GF-D8 (cell line): ENCODE data around the gene SENP2.
"Not testable (repeated sequence)": the region's sequence is repeated elsewhere in the genome, so short reads cannot be mapped to it uniquely, and the experiment has no call there.

Experiments
- DNase-seq: peaks from one replicate; lab custom pipeline; 2025; lab: John Stamatoyannopoulos, UW

Gene SENP2

DNA sequence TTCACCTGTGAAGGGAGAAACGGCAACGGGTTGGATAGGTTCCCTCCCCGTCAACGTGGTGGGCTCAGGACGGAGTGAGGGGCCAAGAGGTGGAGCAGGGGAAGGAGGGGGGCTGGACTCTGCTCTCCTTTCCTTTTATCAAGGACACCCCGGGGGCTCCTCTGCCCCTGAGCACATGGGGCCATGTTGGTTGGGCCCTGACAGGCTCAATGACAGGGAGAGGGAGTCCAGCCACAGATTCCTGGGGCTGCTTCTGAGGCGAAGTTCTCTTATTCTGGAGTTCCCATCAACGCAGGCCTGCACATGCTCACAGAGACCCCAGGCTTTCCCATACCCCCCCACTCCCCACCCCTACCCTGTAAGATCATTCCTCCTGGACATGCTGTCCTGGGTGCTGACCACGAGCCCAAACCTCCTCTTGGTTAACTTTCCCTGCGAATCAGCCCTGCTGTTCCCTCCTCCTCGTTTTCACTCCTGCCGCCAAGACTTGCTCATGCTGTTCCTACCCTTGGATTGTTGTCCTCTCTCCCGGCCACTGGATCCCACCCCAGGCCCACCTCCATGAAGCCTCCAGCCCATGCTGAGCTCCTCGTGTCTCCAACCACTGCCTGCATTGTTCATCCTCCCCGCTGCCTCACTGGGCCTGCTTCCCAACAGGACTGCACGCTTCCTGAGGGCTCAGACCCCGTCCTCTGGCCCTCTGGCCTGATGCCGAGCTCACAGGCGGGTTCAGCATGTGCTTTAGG lies 61.2 kb downstream of the SENP2 start:
- DNase-seq: no peak

- no peak for DNase-seq
Observed at GRCh38 chr3:185647880-185648210, 61.8 kb downstream of the SENP2 start.

- no peak for DNase-seq
Observed at GRCh38 chr3:185648396-185648795, 62.3 kb downstream of the SENP2 start.

DNA sequence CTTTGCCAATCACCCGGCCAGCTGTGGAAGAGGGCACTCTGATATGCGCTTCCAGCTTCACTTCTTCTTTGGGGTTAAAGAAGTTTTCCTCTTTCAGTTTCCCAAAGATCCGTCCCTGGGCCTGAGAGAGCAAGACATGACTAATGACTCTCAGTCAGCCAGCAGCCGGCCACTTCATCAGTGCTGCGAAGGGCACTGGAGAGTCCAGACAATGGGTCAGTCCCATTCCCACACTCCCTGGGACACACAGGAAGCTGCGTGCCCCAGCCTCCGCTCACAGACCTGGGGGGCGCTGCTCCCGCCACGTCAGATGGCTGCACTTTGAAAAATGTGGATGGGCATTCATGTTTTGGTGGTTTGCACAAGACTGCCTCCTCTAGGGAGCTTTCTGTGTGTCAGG lies 63.3 kb downstream of the SENP2 start:
- no peak for DNase-seq

DNA sequence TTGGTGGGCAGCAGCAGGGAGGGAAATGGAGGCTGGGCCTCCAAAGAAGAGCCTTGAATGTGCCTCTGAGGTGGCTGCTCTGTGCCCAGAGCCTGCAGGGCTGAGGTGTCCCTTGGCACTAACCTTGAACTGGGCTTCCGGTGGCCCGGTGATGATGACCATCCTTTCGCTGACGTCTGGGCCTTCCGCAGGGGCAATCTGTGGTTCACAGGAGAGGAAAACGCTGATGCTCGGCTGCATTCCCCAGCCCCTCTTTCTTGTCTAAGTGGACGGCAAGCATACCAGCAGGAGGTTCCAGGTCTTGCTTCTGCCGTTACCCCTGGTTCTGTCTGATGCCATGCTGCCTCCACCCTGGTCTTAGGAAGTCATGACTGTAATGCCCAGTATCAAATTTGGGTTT lies 65.9 kb downstream of the SENP2 start:
- no peak for DNase-seq

DNA sequence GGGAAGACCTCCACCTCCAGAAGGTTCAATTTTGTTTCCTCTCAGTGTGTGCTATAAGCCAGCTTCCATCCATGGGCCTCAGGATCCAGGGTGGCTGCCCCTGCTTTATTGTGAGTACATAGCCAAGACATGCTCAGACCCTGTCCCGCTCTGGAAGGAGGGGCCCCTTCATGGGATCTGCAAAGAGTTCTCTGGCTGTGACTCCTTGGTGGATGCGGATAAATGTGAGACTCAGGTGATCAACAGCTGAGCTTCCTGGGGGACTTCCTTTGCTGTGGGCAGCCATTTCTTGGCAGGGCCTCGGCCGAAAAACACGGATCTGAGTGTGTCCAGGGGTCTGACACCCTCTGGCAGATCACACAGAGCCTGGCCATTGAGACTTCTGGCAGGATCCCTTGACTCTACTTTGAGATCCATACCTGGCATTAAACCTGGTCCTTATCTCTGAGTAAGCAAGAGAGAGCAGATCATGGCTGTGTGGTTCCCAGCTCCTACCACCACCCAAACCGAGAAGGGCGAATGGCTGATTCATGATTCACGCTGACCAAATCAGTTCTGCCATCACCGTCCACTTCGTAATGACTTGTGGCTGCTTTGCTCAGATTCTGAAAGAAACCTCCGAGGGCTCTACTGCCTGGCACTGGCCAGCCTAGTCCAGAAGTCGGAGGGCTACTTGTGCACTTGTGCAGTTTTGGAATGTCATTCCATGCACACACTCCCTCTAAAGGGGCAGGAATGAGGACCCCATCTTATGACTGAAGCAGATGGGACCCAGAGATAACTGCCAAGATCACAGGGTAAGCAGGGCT lies 68.1 kb downstream of the SENP2 start:
- no peak for DNase-seq

DNA sequence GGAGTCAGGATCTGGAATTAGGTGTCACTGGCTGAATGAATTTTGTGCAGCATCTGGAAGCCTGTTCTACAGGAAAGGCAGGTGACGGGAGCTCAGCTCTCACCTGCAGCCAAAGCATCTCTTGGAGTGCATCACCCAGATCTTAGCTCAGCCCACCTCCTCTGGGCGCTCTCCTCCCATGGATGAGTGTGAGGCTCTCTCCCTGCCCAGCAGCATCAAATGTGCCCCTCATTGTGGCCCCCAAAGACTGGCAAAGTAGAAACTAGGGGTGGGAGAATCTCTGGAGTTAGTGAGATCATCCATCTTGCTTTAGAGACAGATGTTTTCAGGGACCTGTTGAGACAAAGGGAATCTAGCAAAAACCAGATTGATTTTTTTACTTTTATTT lies 68.7 kb downstream of the SENP2 start:
- DNase-seq: no peak

- DNase-seq: no peak
Observed at GRCh38 chr3:185655426-185656320, 69.6 kb downstream of the SENP2 start.

DNA sequence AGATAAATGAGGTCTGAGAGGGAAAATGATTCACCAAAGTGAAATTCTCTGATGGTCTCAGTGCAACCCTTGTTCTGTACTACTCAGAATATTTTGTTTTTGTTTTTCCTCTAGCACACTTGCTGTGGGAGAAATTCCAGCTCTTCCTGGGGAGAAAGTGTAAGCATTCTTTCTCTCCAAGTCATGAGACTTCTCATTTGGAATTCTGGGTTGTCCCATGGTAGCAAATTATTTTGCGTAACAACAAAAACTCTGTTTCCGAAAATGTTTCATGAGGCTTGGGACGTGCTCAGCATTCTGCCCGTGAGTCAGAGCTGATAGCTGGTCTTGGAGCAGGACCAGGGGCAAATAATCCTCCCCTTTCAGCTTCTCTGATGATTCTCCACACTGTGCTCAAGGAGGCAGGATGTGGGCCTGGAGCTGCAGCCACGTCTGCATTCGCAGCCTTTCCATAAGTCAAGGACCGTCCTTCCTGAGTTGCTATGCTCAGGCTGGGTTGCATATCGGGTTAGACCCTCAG lies 70.3 kb downstream of the SENP2 start:
- DNase-seq: no peak

DNA sequence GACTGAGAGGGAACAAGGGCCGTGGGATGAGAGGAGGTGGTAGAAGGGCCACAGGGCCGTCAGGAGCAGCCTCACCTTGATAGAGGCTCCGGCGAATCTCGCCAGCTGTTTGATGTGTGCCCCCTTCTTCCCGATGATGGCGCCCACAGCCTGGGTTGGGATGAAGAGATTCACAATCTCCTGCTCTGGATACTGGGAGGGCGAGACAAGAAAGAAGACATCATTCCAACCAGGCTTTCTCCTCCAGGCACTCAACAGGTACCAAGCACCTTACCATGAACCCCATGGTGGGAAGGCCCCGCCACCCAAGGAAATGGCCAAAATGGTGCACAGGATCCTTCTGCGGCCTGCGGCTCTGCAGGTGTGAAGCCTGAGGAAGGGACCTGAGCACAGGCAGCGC lies 71.1 kb downstream of the SENP2 start:
- DNase-seq: no peak

DNA sequence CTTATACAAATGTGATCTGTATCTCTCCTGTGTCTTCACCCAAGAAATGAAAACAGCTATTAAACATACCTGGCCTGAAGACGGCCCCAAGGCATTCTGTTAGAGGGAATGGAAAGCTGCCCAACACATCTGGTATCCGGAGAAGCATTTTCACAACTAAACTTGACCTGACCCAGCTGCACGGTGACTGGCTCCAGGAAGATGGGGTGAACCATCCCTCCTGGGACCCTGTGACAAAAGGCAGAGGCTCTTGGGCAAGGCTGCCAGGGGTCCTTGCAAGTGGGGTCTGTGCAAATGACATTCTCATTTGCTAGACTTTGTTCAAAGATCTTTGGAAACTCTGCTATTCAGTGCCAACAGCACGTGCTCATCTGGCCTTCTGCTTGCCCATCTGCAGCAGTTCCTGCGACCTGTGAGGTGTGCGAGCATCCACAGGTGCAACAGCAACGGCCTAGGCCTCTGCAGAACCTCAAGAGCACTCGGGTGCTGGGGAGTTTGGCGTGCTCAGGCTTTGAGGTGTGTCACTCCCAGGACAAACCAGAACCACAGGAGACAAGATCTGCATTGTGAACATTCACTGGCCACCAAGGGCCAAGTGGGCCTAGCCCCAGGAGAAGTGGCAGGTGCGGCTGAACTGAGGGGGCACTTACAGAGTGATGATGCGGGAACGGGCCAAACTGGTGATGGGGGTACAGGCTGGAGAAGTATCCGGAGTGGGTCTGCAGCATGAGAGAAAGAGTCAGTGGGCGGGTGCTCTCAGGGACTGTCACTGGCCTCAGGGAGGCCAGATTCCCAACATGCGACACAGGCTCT lies 71.8 kb downstream of the SENP2 start:
- DNase-seq: no peak

GRCh38 chr3:185658504-185658912 lies 72.4 kb downstream of the SENP2 start:
- no peak for DNase-seq

DNA sequence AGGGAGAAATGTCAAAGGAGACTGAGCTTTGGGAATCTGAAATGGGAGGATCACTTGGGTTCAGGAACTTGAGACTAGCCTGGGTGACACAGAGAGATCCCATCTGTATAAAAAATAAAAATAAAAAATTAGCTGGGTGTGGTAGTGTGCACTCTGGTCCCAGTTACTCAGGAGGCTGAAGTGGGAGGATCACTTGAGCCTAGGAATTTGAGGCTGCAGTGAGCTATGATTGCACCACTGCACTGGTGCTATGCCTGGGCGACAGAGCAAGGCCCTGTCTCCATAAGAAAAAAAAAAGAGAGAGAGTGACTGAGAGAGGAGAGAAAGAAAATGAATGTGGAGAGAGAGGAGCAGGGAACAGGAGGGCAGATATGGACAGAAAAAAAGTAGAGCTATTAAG lies 72.8 kb downstream of the SENP2 start:
- no peak for DNase-seq

DNA sequence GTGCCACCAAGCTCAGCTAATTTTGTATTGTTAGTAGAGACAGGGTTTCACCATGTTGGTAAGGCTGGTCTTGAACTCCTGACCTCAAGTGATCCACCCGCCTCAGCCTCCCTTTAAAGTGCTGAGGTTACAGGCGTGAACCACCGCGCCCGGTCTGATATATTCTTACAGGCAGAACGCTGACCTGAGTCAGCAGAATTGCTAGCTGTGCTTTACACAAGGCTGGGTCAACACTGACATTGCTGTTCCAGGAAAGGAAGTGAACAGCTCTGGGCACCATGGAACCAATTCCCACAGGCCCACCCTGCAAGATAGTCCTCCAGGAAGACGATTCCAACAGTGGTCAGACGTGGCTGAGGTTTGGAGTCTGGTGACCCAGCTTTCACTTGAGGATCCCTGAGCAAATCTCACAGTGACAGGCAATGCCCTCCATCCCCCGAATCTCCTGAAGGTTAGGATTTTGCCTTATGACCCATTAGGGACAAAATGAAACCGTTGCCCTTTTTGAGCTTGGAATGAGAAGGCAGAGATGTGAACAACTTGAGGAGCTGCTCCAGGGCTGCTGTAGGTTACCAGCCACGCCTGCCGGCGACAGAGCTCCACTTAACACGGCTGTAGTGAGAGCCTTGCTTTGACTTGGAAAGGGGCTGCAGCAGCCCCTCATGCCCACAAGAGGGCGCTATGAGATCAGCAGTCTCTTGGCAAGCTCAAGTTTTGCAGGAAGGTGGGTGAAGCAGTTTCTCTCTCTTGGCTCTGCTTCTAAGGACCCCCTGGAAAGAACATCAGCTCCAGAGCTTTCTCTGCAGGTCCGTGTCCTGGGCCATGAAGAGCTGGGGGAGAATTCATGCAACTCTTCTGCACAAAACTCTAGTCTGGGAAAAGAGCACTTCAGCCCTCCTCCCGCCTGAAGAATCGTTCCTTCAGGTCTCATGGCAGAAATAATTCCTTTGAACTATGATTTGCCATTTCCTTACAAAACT lies 74.1 kb downstream of the SENP2 start:
- DNase-seq: peak; percentile 15

GRCh38 chr3:185661296-185661695 lies 75.2 kb downstream of the SENP2 start:
- not testable (repeated sequence) for DNase-seq

DNA sequence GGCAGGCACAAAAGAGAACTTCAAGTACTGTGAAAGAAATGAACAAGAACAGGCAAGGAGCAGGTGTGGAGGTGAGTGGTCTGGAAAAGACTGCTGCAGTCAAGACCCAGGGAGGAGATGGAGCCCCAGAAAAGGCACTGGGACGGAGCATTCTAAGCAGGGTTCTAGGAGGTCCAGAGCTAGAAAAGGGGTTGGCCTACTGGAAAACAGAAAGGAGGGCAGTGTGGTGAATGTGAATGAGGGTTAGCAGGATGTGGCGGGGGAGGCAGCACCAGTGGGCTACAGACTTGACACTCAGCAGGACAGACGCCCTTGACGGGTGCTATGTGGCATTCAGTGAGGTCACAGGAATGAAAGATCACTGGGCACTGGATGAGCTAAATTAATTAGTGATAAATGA lies 75.7 kb downstream of the SENP2 start:
- DNase-seq: no peak

DNA sequence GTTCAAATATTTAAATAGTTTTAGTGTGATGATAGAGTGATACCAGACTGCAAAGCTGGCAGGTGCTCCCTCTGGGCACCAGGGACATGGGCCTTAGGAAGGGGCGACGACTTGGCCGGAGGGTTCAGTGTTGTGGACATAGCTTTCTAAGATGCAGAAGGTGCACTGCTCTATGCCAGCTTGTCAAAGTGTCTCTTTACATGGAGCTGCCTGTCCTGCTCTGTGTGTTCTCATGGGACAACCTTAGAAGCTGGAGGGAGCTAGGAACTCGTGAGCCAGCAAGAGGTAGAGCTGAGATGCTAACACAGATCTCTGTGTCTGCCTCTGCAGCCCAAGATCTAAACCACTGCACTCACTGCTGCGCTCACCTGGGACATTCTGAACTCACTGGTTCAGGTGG lies 77.8 kb downstream of the SENP2 start:
- no peak for DNase-seq

DNA sequence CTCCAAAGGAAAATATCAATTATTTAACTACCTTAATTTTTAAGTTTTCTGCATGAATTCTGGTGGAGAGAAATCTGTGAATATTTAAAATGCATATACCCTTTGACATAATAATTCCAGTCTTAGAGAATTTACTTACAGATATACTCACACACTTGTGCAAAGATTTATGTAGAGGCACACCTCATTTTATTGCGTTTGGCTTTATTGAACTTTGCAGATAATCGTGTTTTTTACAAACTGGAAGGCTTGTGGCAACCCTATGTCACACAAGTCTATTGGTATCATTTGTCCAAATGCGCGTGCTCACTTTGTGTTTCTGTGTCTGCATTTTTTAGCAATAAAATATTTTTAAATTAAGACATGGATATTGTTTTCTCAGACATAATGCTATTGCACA lies 81.5 kb downstream of the SENP2 start:
- no peak for DNase-seq

- peak; percentile 38 for DNase-seq
Observed at GRCh38 chr3:185677146-185677829, 91.2 kb downstream of the SENP2 start.

DNA sequence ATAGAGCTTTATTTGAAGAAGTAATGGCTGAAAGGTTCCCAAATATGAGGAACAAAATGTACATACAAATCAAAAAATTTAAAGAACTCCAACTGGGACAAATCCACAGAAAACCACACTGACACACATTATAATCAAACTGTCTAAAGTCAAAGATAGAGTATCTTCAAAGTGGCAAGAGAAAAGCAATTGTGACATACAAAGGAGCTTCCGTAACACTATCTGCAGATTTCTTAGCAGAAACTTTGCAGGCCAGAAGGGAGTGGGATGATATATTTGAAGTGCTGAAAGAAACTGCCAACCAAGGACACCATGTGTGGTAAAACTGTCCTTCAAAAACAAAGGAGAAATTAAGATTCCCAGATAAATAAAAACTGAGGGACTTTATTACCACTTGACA lies 91.9 kb downstream of the SENP2 start:
- no peak for DNase-seq
